ENCODE measurements around the gene ACCS.

ACCS gene

GRCh38 chr11:44066732-44067141 is 667 bp downstream of the ACCS start:
- DNase-seq (ENCODE audit: extremely low spot score) = peak; percentile 28
- ChIA-PET POLR2A (interaction anchor here (1.0 to 1.4 kb wide), 2 partner anchors 10 to 129 kb away, joined by 3 to 5 read pairs; no protein-coding TSS in a partner anchor), CTCF (interaction anchor here (0.6 kb wide), 2 partner anchors 18 to 139 kb away, joined by 3 read pairs; no protein-coding TSS in a partner anchor)
- TF ChIP-seq ARNT (IDR thresholded peaks at IDR 0.05) (no peak), LEF1 (IDR thresholded peaks at IDR 0.05; ENCODE audit: borderline replicate concordance) (no peak), HDGF (IDR thresholded peaks at IDR 0.05; ENCODE audit: borderline replicate concordance) (no peak), BHLHE40 (IDR thresholded peaks at IDR 0.05; ENCODE audit: borderline replicate concordance) (no peak), SUZ12 (IDR thresholded peaks at IDR 0.05) (no peak), CTBP1 (IDR thresholded peaks at IDR 0.05; ENCODE audit: borderline replicate concordance) (no peak), SP1 (IDR thresholded peaks at IDR 0.05) (no peak), FOXM1 (IDR thresholded peaks at IDR 0.05; ENCODE audit: borderline replicate concordance) (no peak), PKNOX1 (IDR thresholded peaks at IDR 0.05) (no peak), ELF4 (IDR thresholded peaks at IDR 0.05) (no peak), NFRKB (IDR thresholded peaks at IDR 0.05) (no peak), FOXA1 (IDR thresholded peaks at IDR 0.05) (no peak), FOXK2 (IDR thresholded peaks at IDR 0.05) (no peak), TARDBP (IDR thresholded peaks at IDR 0.05) (no peak), L3MBTL2 (conservative IDR thresholded peaks at IDR 0.05) (no peak), ZNF384 (IDR thresholded peaks at IDR 0.05) (no peak)

DNA sequence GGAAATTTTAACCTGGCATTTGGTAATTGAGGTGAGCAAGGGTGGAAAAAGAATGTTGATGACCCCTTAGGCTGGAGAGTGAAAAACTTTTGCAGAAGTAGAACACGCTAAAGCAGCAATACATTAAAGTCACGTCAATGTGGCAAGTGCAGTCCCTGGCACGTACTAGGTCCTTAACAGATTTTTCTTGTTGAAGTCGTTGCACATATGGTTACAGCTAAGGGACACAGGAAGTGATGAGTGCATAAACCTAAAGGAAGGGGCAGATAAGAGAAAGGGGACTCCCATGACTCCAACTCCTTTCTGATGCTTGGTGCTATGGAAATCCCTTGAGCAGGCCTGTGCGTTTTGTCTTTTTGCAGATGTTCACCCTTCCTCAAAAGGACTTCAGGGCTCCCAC is 1.2 kb downstream of the ACCS start:
- CTCF ChIA-PET = no interaction called here
- TF ChIP-seq PKNOX1 (IDR thresholded peaks at IDR 0.05) (no peak), ARNT (IDR thresholded peaks at IDR 0.05) (no peak), TARDBP (IDR thresholded peaks at IDR 0.05) (no peak), L3MBTL2 (conservative IDR thresholded peaks at IDR 0.05) (no peak), LEF1 (IDR thresholded peaks at IDR 0.05; ENCODE audit: borderline replicate concordance) (no peak), HDGF (IDR thresholded peaks at IDR 0.05; ENCODE audit: borderline replicate concordance) (no peak), SUZ12 (IDR thresholded peaks at IDR 0.05) (no peak), SP1 (IDR thresholded peaks at IDR 0.05) (no peak), NFRKB (IDR thresholded peaks at IDR 0.05) (no peak), ELF4 (IDR thresholded peaks at IDR 0.05) (no peak), FOXA1 (IDR thresholded peaks at IDR 0.05) (no peak), FOXM1 (IDR thresholded peaks at IDR 0.05; ENCODE audit: borderline replicate concordance) (no peak), FOXK2 (IDR thresholded peaks at IDR 0.05) (no peak), BHLHE40 (IDR thresholded peaks at IDR 0.05; ENCODE audit: borderline replicate concordance) (no peak)
- POLR2A ChIA-PET = no interaction called here
- DNase-seq (ENCODE audit: extremely low spot score) = no peak

DNA sequence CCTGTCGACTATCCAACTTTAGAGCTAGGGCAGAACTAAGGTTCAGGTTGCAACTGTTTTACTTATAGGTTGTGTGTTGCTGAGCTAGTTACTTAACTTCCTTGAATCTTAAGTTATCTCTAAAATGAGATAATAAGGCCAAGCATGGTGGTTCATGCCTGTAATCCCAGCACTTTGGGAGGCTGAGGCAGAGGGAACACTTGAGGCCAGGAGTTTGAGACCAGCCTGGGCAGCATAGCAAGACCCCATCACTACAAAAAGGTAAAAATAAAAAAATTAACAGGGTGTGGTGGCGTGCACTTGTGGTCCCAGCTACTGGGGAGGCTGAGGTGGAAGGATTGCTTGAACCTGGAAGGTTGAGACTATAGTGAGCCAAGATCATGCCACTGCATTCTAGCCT is 2.1 kb downstream of the ACCS start:
- TF ChIP-seq FOXA1 (IDR thresholded peaks at IDR 0.05) (no peak), FOXK2 (IDR thresholded peaks at IDR 0.05) (no peak), PKNOX1 (IDR thresholded peaks at IDR 0.05) (no peak), FOXM1 (IDR thresholded peaks at IDR 0.05; ENCODE audit: borderline replicate concordance) (no peak), L3MBTL2 (conservative IDR thresholded peaks at IDR 0.05) (no peak), CTBP1 (IDR thresholded peaks at IDR 0.05; ENCODE audit: borderline replicate concordance) (no peak), LEF1 (IDR thresholded peaks at IDR 0.05; ENCODE audit: borderline replicate concordance) (no peak), SP1 (IDR thresholded peaks at IDR 0.05) (no peak), SUZ12 (IDR thresholded peaks at IDR 0.05) (no peak), BHLHE40 (IDR thresholded peaks at IDR 0.05; ENCODE audit: borderline replicate concordance) (no peak), ARNT (IDR thresholded peaks at IDR 0.05) (no peak), ELF4 (IDR thresholded peaks at IDR 0.05) (no peak), TARDBP (IDR thresholded peaks at IDR 0.05) (no peak), ZNF384 (IDR thresholded peaks at IDR 0.05) (no peak), NFRKB (IDR thresholded peaks at IDR 0.05) (no peak), HDGF (IDR thresholded peaks at IDR 0.05; ENCODE audit: borderline replicate concordance) (no peak)
- POLR2A ChIA-PET = no interaction called here
- no peak for DNase-seq (ENCODE audit: extremely low spot score)
- CTCF ChIA-PET = interaction anchor here (0.6 kb wide), 1 partner anchor 359 kb away, joined by 5 read pairs; no protein-coding TSS in a partner anchor

DNA sequence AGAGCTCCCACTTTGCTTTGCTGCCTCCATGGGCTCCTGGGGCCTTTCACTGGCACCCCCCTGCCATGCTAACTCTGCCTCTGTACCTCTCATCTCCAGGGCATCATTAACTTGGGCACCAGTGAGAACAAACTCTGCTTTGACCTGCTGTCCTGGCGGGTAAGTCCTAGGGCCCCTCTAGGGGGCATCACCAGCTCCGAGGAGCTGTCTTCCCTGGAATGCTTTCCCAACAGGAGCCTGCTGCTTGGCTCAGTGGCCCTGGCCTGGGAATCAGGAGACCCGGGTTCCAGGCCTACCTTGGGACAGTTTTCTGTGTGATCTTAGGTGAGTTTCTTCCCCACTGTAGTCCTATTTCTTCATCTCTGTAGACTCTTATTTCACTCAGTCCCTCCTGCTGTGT is 5.1 kb downstream of the ACCS start:
- CTCF ChIA-PET = interaction anchor here (1.2 kb wide), 1 partner anchor 34 kb away, joined by 3 read pairs; no protein-coding TSS in a partner anchor
- POLR2A ChIA-PET = interaction anchor here (1.1 kb wide), 1 partner anchor 182 kb away, joined by 3 read pairs; no protein-coding TSS in a partner anchor
- TF ChIP-seq CTBP1 (IDR thresholded peaks at IDR 0.05; ENCODE audit: borderline replicate concordance) (no peak), L3MBTL2 (conservative IDR thresholded peaks at IDR 0.05) (no peak), BHLHE40 (IDR thresholded peaks at IDR 0.05; ENCODE audit: borderline replicate concordance) (no peak), ELF4 (IDR thresholded peaks at IDR 0.05) (no peak), ARNT (IDR thresholded peaks at IDR 0.05) (no peak), HDGF (IDR thresholded peaks at IDR 0.05; ENCODE audit: borderline replicate concordance) (no peak), FOXK2 (IDR thresholded peaks at IDR 0.05) (no peak), LEF1 (IDR thresholded peaks at IDR 0.05; ENCODE audit: borderline replicate concordance) (no peak), FOXM1 (IDR thresholded peaks at IDR 0.05; ENCODE audit: borderline replicate concordance) (no peak), ZNF384 (IDR thresholded peaks at IDR 0.05) (no peak), SP1 (IDR thresholded peaks at IDR 0.05) (no peak), NFRKB (IDR thresholded peaks at IDR 0.05) (no peak), TARDBP (IDR thresholded peaks at IDR 0.05) (no peak)
- DNase-seq (ENCODE audit: extremely low spot score) = peak; percentile 19

DNA sequence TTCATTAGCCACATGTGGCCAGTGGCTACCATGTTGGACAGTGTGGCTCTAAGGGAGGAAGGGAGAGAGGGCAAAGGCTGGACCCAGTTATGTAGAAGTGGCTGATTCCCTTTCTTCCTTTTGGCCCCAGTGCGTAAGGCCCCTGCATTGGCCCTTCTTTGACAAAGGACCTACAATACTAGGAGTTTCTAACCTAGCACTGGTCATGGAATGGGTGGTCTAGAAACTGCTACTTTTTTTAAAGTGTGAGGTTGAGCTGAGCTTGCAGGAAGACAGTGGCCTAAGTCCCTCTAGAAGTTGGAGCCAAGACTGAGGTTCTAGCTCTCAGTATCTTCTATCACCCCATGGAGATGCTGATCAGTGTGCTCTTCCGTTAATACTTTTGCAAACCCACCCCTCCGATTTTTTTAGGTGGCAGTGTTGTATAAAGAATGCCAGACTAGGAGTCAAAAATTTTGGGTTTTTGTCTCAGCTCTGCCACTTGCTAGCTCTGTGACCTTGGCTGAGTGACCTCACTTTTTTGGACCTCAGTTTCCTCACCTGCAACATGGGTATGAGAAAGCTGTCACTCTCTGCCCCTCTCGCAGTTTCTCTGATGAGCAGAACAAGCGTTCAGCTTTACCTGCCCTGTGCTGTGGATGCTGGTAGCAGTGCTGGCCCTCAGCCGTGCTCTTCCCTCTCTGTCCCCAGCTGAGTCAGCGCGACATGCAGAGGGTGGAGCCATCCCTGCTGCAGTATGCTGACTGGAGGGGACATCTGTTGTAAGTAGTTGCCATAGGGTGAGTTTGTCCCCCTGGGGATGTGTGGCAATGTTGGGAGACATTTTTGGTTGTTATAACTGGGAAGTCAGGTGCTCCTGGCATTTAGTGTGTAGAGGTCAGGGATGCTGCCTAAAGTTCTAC is 6.9 kb downstream of the ACCS start:
- DNase-seq (ENCODE audit: extremely low spot score) = no peak
- no peak for TF ChIP-seq TARDBP (IDR thresholded peaks at IDR 0.05)
- POLR2A ChIA-PET = interaction anchor here (0.6 kb wide), 1 partner anchor 989 kb away, joined by 3 read pairs; no protein-coding TSS in a partner anchor
- CTCF ChIA-PET = no interaction called here
